ENCODE measurements around the gene WNT7B.

WNT7B gene

GRCh38 chr22:45888221-45889092 lies 88.5 kb downstream of the WNT7B start:
- no peak for DNase-seq (ENCODE audit: low spot score)

GRCh38 chr22:45887202-45888131 lies 89.5 kb downstream of the WNT7B start:
- DNase-seq (ENCODE audit: low spot score) = no peak

GRCh38 chr22:45886540-45886939 lies 90.4 kb downstream of the WNT7B start:
- no peak for DNase-seq (ENCODE audit: low spot score)

GRCh38 chr22:45885941-45886395 lies 91.0 kb downstream of the WNT7B start:
- no peak for DNase-seq (ENCODE audit: low spot score)

GRCh38 chr22:45885171-45885840 lies 91.7 kb downstream of the WNT7B start:
- no peak for DNase-seq (ENCODE audit: low spot score)

- no peak for DNase-seq (ENCODE audit: low spot score)
Measured at GRCh38 chr22:45884201-45885062, 92.5 kb downstream of the WNT7B start.

- no peak for DNase-seq (ENCODE audit: low spot score)
Measured at GRCh38 chr22:45883811-45884170, 93.2 kb downstream of the WNT7B start.

- DNase-seq (ENCODE audit: low spot score) = no peak
Measured at GRCh38 chr22:45882881-45883810, 93.8 kb downstream of the WNT7B start.

GRCh38 chr22:45881524-45881875 lies 95.5 kb downstream of the WNT7B start:
- no peak for DNase-seq (ENCODE audit: low spot score)

GRCh38 chr22:45880716-45881523 lies 96.0 kb downstream of the WNT7B start:
- no peak for DNase-seq (ENCODE audit: low spot score)

- no peak for DNase-seq (ENCODE audit: low spot score)
Measured at GRCh38 chr22:45880091-45880715, 96.8 kb downstream of the WNT7B start.

- no peak for DNase-seq (ENCODE audit: low spot score)
Measured at GRCh38 chr22:45879552-45879949, 97.4 kb downstream of the WNT7B start.

- no peak for DNase-seq (ENCODE audit: low spot score)
Measured at GRCh38 chr22:45878901-45879551, 97.9 kb downstream of the WNT7B start.

- DNase-seq (ENCODE audit: low spot score) = no peak
Measured at GRCh38 chr22:45878051-45878781, 98.7 kb downstream of the WNT7B start.

- no peak for DNase-seq (ENCODE audit: low spot score)
Measured at GRCh38 chr22:45877651-45878050, 99.3 kb downstream of the WNT7B start.

- no peak for DNase-seq (ENCODE audit: low spot score)
Measured at GRCh38 chr22:45877036-45877380, 100.0 kb downstream of the WNT7B start.

- DNase-seq (ENCODE audit: low spot score) = no peak
Measured at GRCh38 chr22:45876136-45877035, 100.6 kb downstream of the WNT7B start.
